Measurements from ENCODE around the gene TGFA.

Gene TGFA

GRCh38 chr2:70561893-70562292 is 8.3 kb upstream of the TGFA start:
- no peak for TF ChIP-seq CTCF (IDR thresholded peaks at IDR 0.05; ENCODE audit: extremely low read depth, missing control alignments)
- no peak for DNase-seq (ENCODE audit: low spot score)

- no peak for DNase-seq (ENCODE audit: low spot score)
- no peak for TF ChIP-seq CTCF (IDR thresholded peaks at IDR 0.05; ENCODE audit: extremely low read depth, missing control alignments)
Measured at GRCh38 chr2:70560442-70560841, 6.8 kb upstream of the TGFA start.

- TF ChIP-seq CTCF (IDR thresholded peaks at IDR 0.05; ENCODE audit: extremely low read depth, missing control alignments) = no peak
- DNase-seq (ENCODE audit: low spot score) = no peak
Measured at GRCh38 chr2:70560040-70560439, 6.4 kb upstream of the TGFA start.

- no peak for TF ChIP-seq CTCF (IDR thresholded peaks at IDR 0.05; ENCODE audit: extremely low read depth, missing control alignments)
- no peak for DNase-seq (ENCODE audit: low spot score)
Measured at GRCh38 chr2:70558195-70558808, 4.7 kb upstream of the TGFA start.

- TF ChIP-seq CTCF (IDR thresholded peaks at IDR 0.05; ENCODE audit: extremely low read depth, missing control alignments) = no peak
- no peak for DNase-seq (ENCODE audit: low spot score)
Measured at GRCh38 chr2:70557171-70557838, 3.7 kb upstream of the TGFA start.

- no peak for DNase-seq (ENCODE audit: low spot score)
- TF ChIP-seq CTCF (IDR thresholded peaks at IDR 0.05; ENCODE audit: extremely low read depth, missing control alignments) = no peak
Measured at GRCh38 chr2:70556608-70557007, 3.0 kb upstream of the TGFA start.

- no peak for DNase-seq (ENCODE audit: low spot score)
- no peak for TF ChIP-seq CTCF (IDR thresholded peaks at IDR 0.05; ENCODE audit: extremely low read depth, missing control alignments)
Measured at GRCh38 chr2:70554338-70554892, 789 bp upstream of the TGFA start.
